Activated naive CD4-positive, alpha-beta T cell treated with anti-CD3 and anti-CD28 coated beads, Interleukin-2, amount 50 U/mL, for 72 hours (primary cell): ENCODE results near the gene INPP5A. TPM values are rescaled to one million over a fixed set of nuclear protein-coding genes. Genes with fewer than 3 reads are reported as not detected.

Experiments
- ATAC-seq, 2 donors: fragments of 150-1000 bp; cut with Tn5 transposase; 2 replicates each; pipeline ENCODE4 v1.10.0; 2021; ENCODE audit warnings: mild to moderate bottlenecking in 2 of 2, moderate library complexity in 2 of 2
- DNase-seq, 2 donors: peaks; one replicate each; pipeline ENCODE4 v3.0.0; 2021 to 2022; ENCODE audit warnings: low spot score in 2 of 2
- H3K27ac Mint-ChIP-seq, 2 donors: one replicate each; pipeline ENCODE4 v1.8.0; 2022; ENCODE audit warnings: mild to moderate bottlenecking in 2 of 2, mixed read lengths in 2 of 2
- H3K36me3 Mint-ChIP-seq, 2 donors: one replicate each; pipeline ENCODE4 v1.8.0; 2022; ENCODE audit warnings: mixed read lengths in 2 of 2
- H3K9me3 Mint-ChIP-seq, 2 donors: one replicate each; pipeline ENCODE4 v1.8.0; 2022; ENCODE audit warnings: mixed read lengths in 2 of 2
- total RNA-seq, 2 donors: library from RNA; stranded (reverse); gene quantifications; one replicate each; pipeline ENCODE4 v1.2.3, GENCODE V29; 2022

Gene INPP5A
- total RNA-seq, 2 donors from 2014 or later, result 10.5 to 14.0 TPM

GRCh38 chr10:132626761-132627665 lies 89.4 kb downstream of the INPP5A start:
- peaks cover 0 to 1% of the 10 kb centered on the region in 2 donors for H3K36me3 Mint-ChIP-seq
- H3K9me3 Mint-ChIP-seq, result no peaks in the 10 kb centered on the region
- no peak for DNase-seq
- peak in 1 of 2 donors; percentile 10 for ATAC-seq
- no peak overlapping the region for H3K27ac Mint-ChIP-seq

DNA sequence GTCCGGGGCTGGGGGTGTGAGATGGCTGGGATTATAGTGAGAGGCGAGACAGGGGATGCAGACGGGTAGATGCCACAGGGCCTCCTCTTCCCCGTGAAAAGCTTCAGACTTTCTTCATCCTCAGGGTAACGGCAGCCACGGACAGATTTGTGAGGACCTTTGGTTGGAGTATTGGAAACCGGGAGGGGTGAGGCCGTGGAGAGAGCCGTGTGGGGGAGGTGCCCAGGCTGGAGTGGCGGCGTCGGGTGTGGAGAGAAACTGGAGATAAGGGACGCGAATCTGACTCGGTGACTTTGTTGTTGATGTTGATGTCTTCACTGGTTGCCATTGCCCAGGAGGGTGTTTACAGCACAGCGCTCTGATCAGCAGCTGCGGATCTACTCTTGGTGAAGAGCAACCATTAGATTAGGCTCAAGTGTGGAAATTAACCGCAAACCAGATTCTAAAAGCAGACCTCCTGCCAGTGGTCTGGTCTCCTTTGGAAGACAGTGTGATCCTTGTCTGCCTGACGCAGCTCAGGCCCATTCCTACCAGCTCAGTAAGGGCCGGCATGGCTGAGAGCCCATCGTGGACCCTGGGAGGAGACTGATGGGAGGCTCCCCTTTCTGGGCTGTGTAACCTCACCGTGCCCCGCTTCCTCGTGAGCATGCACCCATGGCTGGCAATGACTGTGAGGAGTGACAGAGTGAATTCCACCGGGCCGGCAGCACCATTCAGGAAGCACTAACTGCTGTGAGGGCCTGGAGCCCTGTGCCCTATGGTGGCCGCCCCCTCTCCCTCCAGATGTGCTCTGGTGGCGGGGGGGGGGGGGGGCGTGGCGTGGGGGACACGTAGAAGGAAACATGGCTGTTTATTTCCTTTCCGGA lies 90.3 kb downstream of the INPP5A start:
- no peak for ATAC-seq
- DNase-seq, result no peak
- Mint-ChIP-seq H3K9me3 (no peaks in the 10 kb centered on the region), H3K36me3 (no peaks in the 10 kb centered on the region), H3K27ac (no peak overlapping the region)

DNA sequence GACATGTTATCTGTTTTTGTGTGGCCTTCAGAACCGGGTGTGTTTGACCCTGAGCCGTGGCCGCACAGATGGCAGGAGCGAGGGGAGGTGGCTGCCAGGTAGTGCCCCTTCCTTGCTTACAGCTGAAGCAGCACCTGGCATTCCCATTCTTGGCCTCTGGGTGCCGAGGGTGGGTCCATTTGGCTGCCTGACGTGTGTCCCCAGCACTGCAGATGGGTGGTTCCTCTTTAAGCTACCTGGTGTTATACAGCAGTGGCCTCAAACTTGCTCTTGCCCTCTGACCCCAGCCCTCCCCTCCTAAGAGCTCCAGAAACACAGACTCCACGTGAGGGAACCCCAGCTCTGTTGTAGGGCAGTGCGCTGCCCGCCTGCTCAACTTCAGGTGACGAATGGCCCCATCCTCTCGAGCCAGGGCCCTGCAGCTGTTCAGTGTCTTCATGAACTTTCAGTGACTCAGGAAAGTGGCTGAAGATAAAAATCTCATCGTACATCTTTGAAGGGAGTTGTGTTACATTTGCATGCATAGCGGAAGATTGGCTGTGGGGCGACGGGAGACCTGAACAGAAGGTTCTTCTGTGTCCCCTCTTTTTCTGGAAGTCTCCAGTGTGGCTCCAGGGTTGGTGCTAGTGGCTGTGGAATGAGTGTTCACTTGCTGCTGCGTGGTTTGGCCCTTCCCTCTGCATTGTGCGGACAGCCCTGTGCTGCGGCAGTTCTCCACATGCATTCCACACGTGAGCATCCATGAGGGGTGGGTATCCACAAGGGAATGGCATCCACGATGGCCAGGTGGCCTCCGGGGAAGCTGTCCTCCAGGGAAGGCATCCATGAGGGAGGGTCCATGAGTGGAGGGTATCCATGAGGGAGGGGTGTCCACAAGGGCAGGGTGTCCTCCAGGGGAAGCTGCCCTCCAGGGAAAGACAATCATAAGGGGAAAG lies 91.6 kb downstream of the INPP5A start:
- Mint-ChIP-seq H3K36me3 (no peaks in the 10 kb centered on the region), H3K9me3 (no peaks in the 10 kb centered on the region), H3K27ac (peak overlapping the region in 1 of 2 donors; percentile 82)
- DNase-seq, result no peak
- no peak for ATAC-seq

DNA sequence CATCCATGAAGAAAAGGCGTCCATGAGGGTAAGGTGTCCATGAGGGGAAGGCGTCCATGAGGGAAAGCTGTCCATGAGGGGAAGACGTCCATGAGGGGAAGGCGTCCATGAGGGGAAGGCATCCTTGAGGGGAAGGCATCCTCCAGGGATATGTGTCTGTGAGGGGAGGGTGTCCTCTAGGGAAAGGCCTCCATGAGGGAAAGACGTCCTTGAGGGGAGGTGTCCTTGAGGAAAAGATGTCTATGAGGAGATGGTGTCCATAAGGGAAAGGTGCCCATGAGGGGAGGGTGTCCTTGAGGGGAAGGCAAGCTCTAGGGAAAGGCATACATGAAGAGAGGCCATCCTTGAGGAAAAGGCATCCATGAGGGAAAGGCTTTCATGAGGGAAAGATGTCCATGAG lies 92.6 kb downstream of the INPP5A start:
- DNase-seq (no peak), ATAC-seq (no peak)
- H3K36me3 Mint-ChIP-seq, result no peaks in the 10 kb centered on the region
- H3K9me3 Mint-ChIP-seq, result no peaks in the 10 kb centered on the region
- no peak overlapping the region for H3K27ac Mint-ChIP-seq

GRCh38 chr10:132630666-132631337 lies 93.2 kb downstream of the INPP5A start:
- no peak for ATAC-seq
- Mint-ChIP-seq H3K27ac (no peak overlapping the region), H3K36me3 (no peaks in the 10 kb centered on the region), H3K9me3 (no peaks in the 10 kb centered on the region)
- DNase-seq, result no peak

GRCh38 chr10:132631338-132631735 lies 93.8 kb downstream of the INPP5A start:
- no peaks in the 10 kb centered on the region for H3K9me3 Mint-ChIP-seq
- no peak for ATAC-seq
- no peak overlapping the region for H3K27ac Mint-ChIP-seq
- no peak for DNase-seq
- no peaks in the 10 kb centered on the region for H3K36me3 Mint-ChIP-seq

DNA sequence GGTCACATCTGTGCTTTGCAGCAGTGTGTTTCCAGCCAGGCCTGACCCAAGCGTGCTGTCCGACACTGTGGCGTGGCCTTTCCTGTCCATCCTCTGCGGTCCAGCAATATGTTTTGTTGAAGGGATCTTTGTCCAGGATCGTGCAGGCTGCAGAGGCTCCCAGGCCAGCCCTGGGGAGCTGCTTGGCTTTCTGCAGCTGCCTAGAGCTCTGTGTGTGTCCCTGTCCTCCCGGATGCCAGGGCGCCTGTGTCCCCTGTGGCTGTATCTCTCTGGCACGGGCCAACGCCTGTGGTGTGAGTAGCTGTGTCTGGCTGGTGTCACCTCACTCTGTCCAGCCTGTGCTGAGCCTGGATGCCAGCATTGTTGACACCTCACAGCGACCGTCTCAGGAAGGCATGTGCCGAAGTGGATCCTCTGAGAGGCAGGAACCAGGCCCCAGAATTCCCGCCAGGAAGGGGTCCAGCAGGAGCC lies 94.5 kb downstream of the INPP5A start:
- peak overlapping the region in 1 of 2 donors; percentile 29 for H3K27ac Mint-ChIP-seq
- DNase-seq (no peak), ATAC-seq (no peak)
- H3K9me3 Mint-ChIP-seq, result no peaks in the 10 kb centered on the region
- no peaks in the 10 kb centered on the region for H3K36me3 Mint-ChIP-seq

DNA sequence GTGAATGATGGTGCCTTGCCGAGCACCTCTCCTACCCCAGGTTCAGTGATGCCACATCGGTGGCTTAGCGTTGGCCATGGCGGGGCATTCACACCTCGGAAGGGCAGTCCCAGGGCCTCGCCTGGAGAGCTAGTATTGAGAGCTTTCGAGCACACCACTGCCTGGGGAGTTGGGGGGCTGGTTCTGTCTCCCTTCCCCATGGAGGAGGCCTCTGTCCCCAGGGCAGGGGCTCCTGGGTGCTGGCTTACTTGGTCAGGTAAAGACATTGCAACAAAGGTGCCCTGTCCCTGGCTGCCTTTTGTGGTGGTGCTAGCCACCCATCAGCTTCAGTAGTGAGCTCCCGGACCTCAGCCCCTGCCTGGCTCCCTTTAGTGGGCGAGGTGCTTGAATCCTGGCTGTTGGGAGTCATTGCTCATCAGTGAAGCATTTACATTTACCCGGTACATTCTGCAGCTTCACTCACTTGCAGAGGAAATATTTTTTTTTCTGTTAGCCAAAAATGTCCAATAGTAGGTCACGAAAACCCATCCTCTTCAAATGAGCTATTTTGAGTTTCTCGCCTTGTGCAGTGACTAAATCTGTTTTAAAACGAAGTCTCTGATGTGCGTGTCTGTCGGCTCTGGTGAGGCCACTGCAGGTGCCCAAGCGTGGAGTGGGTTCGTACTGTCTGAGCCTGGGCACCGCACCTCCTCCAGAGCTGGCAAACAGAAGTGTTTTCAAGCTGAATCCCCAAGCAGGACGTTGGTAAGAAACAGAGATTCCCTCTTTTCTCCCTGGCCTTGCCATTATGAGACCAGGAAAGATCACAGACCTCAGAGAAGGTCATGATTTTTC lies 95.5 kb downstream of the INPP5A start:
- H3K9me3 Mint-ChIP-seq, result no peaks in the 10 kb centered on the region
- peak overlapping the region in 1 of 2 donors; percentile 72 for H3K27ac Mint-ChIP-seq
- ATAC-seq (no peak), DNase-seq (no peak)
- H3K36me3 Mint-ChIP-seq, result no peaks in the 10 kb centered on the region

DNA sequence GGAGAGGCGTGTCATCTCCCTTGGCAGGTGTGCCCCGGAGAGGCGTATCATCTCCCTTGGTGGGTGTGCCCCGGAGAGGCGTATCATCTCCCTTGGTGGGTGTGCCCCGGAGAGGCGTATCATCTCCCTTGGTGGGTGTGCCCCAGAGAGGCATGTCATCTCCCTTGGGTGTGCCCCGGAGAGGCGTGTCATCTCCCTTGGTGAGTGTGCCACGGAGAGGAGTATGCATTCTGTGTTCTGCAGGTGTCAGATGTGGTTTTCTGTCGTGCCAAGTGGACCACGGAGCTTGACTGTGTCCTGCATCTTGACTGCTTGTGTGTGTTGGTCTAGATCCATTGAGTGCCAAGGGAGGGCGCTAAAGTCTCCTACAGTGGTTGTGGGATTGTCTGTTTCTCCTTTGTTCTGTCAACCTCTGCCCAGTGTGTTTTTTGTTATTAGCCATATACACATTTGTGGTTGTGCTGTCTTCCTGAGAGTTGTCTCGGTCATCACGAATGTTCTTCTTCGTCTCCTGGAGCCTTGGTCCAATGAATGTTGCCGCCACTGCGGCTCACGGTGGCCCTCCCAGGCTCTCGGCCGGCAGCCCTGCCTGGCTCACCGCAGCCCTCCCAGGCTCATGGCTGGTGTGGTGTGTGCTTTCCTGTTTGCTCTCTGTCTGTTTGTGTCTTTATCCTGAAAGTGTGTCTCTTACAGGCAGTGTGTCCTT lies 96.8 kb downstream of the INPP5A start:
- DNase-seq (no peak), ATAC-seq (peak in 1 of 2 donors; percentile 22)
- H3K9me3 Mint-ChIP-seq, result no peaks in the 10 kb centered on the region
- no peak overlapping the region for H3K27ac Mint-ChIP-seq
- H3K36me3 Mint-ChIP-seq, result no peaks in the 10 kb centered on the region

- ATAC-seq, result no peak
- H3K9me3 Mint-ChIP-seq, result no peaks in the 10 kb centered on the region
- no peak for DNase-seq
- H3K36me3 Mint-ChIP-seq, result no peaks in the 10 kb centered on the region
- no peak overlapping the region for H3K27ac Mint-ChIP-seq
Measured at GRCh38 chr10:132634947-132635271, 97.3 kb downstream of the INPP5A start.

- Mint-ChIP-seq H3K36me3 (no peaks in the 10 kb centered on the region), H3K9me3 (no peaks in the 10 kb centered on the region), H3K27ac (no peak overlapping the region)
- DNase-seq (no peak), ATAC-seq (no peak)
Measured at GRCh38 chr10:132636358-132636757, 98.8 kb downstream of the INPP5A start.

DNA sequence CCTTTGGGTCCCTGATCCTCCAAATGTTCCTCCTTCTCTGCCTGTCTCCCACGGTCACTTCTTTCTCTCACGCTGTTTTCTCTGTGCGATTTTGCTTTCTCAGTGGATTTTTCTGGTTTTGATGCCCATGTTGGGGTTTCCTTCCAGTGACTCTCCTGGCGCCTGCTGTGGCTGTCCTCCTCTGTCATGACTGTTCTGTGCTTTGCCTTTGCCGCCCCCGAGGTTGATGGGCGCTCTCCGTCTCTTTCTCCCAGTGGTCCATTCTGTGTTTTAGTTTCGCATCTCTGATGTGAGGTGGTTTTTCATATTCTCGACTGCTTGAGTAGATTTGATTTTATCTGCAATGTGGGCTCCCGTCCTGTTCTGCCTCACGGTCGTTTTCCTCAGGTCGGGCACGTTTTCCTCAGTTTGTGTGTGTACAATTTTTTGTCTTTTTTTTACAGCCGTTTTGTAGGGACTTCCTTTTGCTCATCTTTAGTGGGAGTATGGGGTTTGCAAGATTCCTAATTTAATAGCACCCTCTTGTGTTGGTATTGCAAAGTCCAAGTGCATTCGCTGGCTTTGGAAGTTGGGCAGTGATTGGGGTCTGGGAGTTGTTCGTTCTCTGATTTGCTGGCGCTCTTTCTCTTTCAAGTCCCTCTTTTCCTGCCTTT lies 100.0 kb downstream of the INPP5A start:
- no peaks in the 10 kb centered on the region for H3K9me3 Mint-ChIP-seq
- H3K27ac Mint-ChIP-seq, result peak overlapping the region; percentile 11
- no peak for DNase-seq
- H3K36me3 Mint-ChIP-seq, result no peaks in the 10 kb centered on the region
- ATAC-seq, result peak; percentile 61 to 77

DNA sequence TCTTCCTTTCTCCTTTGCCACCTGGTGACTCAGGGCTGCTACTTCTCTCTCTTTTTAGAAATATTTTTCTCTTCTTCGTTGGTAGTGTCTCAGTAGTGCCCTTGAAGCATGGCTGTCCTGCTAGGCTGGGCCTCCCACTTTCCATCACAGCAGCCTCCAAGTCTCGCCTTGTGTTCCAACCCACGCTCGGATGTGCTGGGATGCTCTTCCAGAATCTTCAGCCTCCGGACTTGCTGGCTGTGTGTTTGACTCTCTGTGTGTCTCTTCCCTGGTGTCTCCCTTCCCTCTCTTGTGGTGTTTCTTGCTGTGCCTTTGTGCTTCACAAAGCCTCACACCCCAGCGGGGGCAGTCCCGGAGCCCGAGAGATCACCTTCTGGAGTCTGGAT lies 100.5 kb downstream of the INPP5A start:
- H3K36me3 Mint-ChIP-seq, result no peaks in the 10 kb centered on the region
- ATAC-seq (peak in 1 of 2 donors; percentile 25), DNase-seq (no peak)
- H3K27ac Mint-ChIP-seq, result peak overlapping the region in 1 of 2 donors; percentile 11
- H3K9me3 Mint-ChIP-seq, result no peaks in the 10 kb centered on the region

DNA sequence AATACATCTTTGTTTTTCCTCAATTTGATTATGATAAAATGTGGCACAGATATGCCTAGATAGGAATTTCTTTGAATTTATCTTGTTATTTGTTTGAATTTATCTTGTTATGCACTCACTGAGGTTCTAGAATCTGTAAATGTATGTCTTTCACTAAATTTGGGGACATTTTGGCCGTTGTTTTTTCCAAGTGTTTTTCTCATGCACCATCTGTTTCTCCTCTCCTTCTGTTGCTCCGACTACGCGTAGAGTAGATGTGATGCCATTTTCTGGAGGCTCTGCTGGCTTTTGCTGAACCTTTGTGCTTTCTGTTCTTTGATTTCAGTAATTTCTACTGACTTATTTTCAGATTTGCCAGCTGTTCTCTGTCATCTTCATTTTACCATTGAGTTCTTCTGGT lies 101.9 kb downstream of the INPP5A start:
- no peak overlapping the region for H3K27ac Mint-ChIP-seq
- DNase-seq (no peak), ATAC-seq (no peak)
- H3K36me3 Mint-ChIP-seq, result no peaks in the 10 kb centered on the region
- H3K9me3 Mint-ChIP-seq, result no peaks in the 10 kb centered on the region
